Progenitor cell of endocrine pancreas (in vitro differentiated cells): ENCODE data around the gene ZFP36. TPM values are rescaled to one million over a fixed set of nuclear protein-coding genes. Genes with fewer than 3 reads are reported as not detected.

Experiments used
- DNase-seq: peaks from one replicate; pipeline ENCODE4 v3.0.0; 2021; ENCODE audit warnings: low spot score; ENCODE audit not compliant: unreplicated experiment
- H3K27ac Mint-ChIP-seq: 2 replicates; pipeline ENCODE4 v1.8.0; 2021; ENCODE audit warnings: mild to moderate bottlenecking, moderate library complexity, mixed read lengths
- H3K27me3 Mint-ChIP-seq: 2 replicates; pipeline ENCODE4 v1.8.0; 2021; ENCODE audit warnings: mixed read lengths
- H3K36me3 Mint-ChIP-seq: 2 replicates; pipeline ENCODE4 v1.8.0; 2022; ENCODE audit warnings: mixed read lengths; ENCODE audit not compliant: insufficient read depth
- H3K4me1 Mint-ChIP-seq: 2 replicates; pipeline ENCODE4 v1.8.0; 2021; ENCODE audit warnings: low read depth, mixed read lengths
- H3K4me3 Mint-ChIP-seq: 2 replicates; pipeline ENCODE4 v1.8.0; 2021; ENCODE audit warnings: low read depth, mild to moderate bottlenecking, moderate library complexity, mixed read lengths
- H3K9me3 Mint-ChIP-seq: 2 replicates; pipeline ENCODE4 v1.8.0; 2021; ENCODE audit warnings: low read depth, mixed read lengths
- CTCF ChIP-seq: fragments of 200-600 bp; sonication (generic); IDR thresholded peaks from one replicate; pipeline ENCODE4 v1.5.0; 2021; ENCODE audit warnings: antibody characterized with exemption, mild to moderate bottlenecking; ENCODE audit not compliant: unreplicated experiment
- total RNA-seq: library from RNA; stranded (reverse); gene quantifications from 2 replicates; pipeline ENCODE4 v1.2.1, GENCODE V29; 2021

The ZFP36 gene
- total RNA-seq, 1 donor from 2014 or later = 10.5 TPM

- Mint-ChIP-seq H3K27me3 (no peaks in the 10 kb centered on the region), H3K36me3 (peaks cover 12% of the 10 kb centered on the region), H3K4me1 (peaks cover 21% of the 10 kb centered on the region), H3K27ac (no peak overlapping the region), H3K9me3 (no peaks in the 10 kb centered on the region), H3K4me3 (peak overlapping the region; percentile 32)
- TF ChIP-seq CTCF = no peak
- no peak for DNase-seq
These were observed 26.9 kb downstream of the ZFP36 start for GRCh38 chr19:39433480-39434079.

- H3K4me3 Mint-ChIP-seq = peak overlapping the region; percentile 92
- H3K36me3 Mint-ChIP-seq = peaks cover 12% of the 10 kb centered on the region
- peak overlapping the region; percentile 98 for H3K27ac Mint-ChIP-seq
- TF ChIP-seq CTCF = no peak
- H3K4me1 Mint-ChIP-seq = peaks cover 17% of the 10 kb centered on the region
- H3K27me3 Mint-ChIP-seq = no peaks in the 10 kb centered on the region
- DNase-seq = no peak
- H3K9me3 Mint-ChIP-seq = no peaks in the 10 kb centered on the region
These were observed 27.8 kb downstream of the ZFP36 start for GRCh38 chr19:39434123-39435076.

- peaks cover 12% of the 10 kb centered on the region for H3K36me3 Mint-ChIP-seq
- TF ChIP-seq CTCF = no peak
- H3K4me3 Mint-ChIP-seq = peak within 1 kb of the TSS; percentile 92
- peaks cover 17% of the 10 kb centered on the region for H3K4me1 Mint-ChIP-seq
- H3K27me3 Mint-ChIP-seq = no peaks in the 10 kb centered on the region
- H3K9me3 Mint-ChIP-seq = no peaks in the 10 kb centered on the region
- peak within 1 kb of the TSS; percentile 98 for H3K27ac Mint-ChIP-seq
- DNase-seq = peak; percentile 96
These were observed 29.1 kb downstream of the ZFP36 start, which contains the start of gene RPS16 for GRCh38 chr19:39435499-39436349. RPS16 (minus strand) TSS chr19:39435949; CDS start chr19:39435895, 54 bp downstream.

- Mint-ChIP-seq H3K27ac (peak overlapping the region; percentile 98), H3K27me3 (no peaks in the 10 kb centered on the region), H3K9me3 (no peaks in the 10 kb centered on the region), H3K4me3 (peak overlapping the region; percentile 92), H3K4me1 (peaks cover 17% of the 10 kb centered on the region), H3K36me3 (peaks cover 12% of the 10 kb centered on the region)
- no peak for DNase-seq
- no peak for TF ChIP-seq CTCF
These were observed 29.7 kb downstream of the ZFP36 start for GRCh38 chr19:39436350-39436716.
